ENCODE measurements around the gene GPC5.
"Not testable (repeated sequence)": the region's sequence is repeated elsewhere in the genome, so short reads cannot be mapped to it uniquely, and the experiment has no call there.

The GPC5 gene

GRCh38 chr13:91785431-91786119 lies 387.2 kb downstream of the GPC5 start:
- TF ChIP-seq, protein P1, sequence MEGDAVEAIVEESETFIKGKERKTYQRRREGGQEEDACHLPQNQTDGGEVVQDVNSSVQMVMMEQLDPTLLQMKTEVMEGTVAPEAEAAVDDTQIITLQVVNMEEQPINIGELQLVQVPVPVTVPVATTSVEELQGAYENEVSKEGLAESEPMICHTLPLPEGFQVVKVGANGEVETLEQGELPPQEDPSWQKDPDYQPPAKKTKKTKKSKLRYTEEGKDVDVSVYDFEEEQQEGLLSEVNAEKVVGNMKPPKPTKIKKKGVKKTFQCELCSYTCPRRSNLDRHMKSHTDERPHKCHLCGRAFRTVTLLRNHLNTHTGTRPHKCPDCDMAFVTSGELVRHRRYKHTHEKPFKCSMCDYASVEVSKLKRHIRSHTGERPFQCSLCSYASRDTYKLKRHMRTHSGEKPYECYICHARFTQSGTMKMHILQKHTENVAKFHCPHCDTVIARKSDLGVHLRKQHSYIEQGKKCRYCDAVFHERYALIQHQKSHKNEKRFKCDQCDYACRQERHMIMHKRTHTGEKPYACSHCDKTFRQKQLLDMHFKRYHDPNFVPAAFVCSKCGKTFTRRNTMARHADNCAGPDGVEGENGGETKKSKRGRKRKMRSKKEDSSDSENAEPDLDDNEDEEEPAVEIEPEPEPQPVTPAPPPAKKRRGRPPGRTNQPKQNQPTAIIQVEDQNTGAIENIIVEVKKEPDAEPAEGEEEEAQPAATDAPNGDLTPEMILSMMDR (IDR thresholded peaks at IDR 0.05; ENCODE audit: control extremely low read depth, extremely low read depth, low read depth, missing control alignments), result no peak
- ChIA-PET POLR2A (no interaction called here), CTCF (no interaction called here)
- no peak for DNase-seq (ENCODE audit: extremely low spot score)

DNA sequence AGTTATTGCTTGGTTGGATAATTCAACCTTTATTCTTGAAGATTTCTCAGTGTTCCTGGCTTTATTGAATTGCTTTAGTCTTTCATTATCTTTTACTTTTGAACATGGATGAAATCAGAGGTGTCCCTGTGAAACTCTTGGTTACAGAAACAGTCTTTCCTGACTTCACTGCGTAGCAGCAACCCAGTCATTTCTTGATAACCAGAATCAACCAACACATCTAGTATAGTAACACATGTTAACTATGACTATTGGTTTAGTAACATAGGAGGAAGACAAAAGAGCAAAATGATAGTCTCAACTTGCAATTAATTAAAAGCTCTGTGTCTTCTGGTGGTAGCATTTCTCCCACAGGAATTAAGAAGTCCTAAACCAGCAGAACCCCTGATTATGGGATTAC lies 393.6 kb downstream of the GPC5 start:
- no peak for DNase-seq (ENCODE audit: extremely low spot score)
- CTCF ChIA-PET, result interaction anchor here (2.2 kb wide), 1 partner anchor 10 kb away, joined by 4 read pairs; no protein-coding TSS in a partner anchor
- TF ChIP-seq, protein P1 (IDR thresholded peaks at IDR 0.05; ENCODE audit: control extremely low read depth, extremely low read depth, low read depth, missing control alignments), result no peak
- POLR2A ChIA-PET, result no interaction called here

- ChIA-PET CTCF (no interaction called here), POLR2A (no interaction called here)
- TF ChIP-seq, protein P1 (IDR thresholded peaks at IDR 0.05; ENCODE audit: control extremely low read depth, extremely low read depth, low read depth, missing control alignments), result no peak
- no peak for DNase-seq (ENCODE audit: extremely low spot score)
These were observed 399.1 kb downstream of the GPC5 start for GRCh38 chr13:91797567-91797966.

GRCh38 chr13:91798338-91798737 lies 399.9 kb downstream of the GPC5 start:
- CTCF ChIA-PET; POLR2A ChIA-PET; DNase-seq (ENCODE audit: extremely low spot score): not testable (repeated sequence)

GRCh38 chr13:91801772-91802171 lies 403.4 kb downstream of the GPC5 start:
- CTCF ChIA-PET; POLR2A ChIA-PET; DNase-seq (ENCODE audit: extremely low spot score): not testable (repeated sequence)

- TF ChIP-seq, protein P1 (IDR thresholded peaks at IDR 0.05; ENCODE audit: control extremely low read depth, extremely low read depth, low read depth, missing control alignments), result no peak
- ChIA-PET CTCF (no interaction called here), POLR2A (no interaction called here)
- no peak for DNase-seq (ENCODE audit: extremely low spot score)
These were observed 404.5 kb downstream of the GPC5 start for GRCh38 chr13:91802957-91803356.

DNA sequence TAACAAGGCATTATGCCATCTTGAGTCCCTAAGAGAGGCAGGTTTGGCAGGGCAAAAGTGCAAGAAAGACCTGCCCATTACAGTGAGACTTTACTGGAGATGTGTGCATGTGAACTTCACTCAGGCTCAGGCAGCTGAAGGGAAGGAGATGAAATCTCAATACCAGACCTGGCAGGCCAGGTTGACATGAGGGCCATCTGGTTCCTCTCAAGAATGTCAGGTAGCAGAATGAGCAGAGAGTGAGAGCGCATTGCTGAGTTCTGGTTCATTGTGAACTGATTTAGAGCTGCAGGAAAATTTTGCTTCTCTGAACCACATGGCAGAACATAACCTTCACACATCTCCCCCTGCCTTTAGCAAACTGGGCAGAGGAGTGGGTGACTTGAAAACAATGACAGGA lies 406.3 kb downstream of the GPC5 start:
- TF ChIP-seq, protein P1 (IDR thresholded peaks at IDR 0.05; ENCODE audit: control extremely low read depth, extremely low read depth, low read depth, missing control alignments), result no peak
- POLR2A ChIA-PET, result no interaction called here
- CTCF ChIA-PET, result no interaction called here
- DNase-seq (ENCODE audit: extremely low spot score), result no peak

DNA sequence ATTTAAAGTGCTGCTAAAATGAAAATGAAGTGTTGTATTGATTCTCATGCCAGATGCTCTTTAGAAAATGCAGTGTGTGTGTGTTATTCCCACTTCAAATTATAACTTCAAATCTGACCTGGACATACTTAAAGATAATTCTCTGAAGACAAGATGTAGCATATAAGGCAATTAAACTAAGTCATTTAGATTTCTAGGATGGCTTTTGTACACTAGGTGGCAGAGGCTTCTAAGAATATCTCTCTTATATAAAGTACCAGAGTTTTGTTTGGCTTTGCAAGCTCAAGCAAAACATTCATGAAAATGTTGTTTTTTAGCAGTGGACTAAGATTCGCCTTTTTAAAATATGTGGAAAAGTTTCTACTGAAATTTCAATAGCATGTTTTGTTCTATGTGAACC lies 407.2 kb downstream of the GPC5 start:
- ChIA-PET POLR2A (no interaction called here), CTCF (interaction anchor here (1.7 kb wide), 1 partner anchor 11 kb away, joined by 4 read pairs; no protein-coding TSS in a partner anchor)
- DNase-seq (ENCODE audit: extremely low spot score), result no peak
- TF ChIP-seq, protein P1 (IDR thresholded peaks at IDR 0.05; ENCODE audit: control extremely low read depth, extremely low read depth, low read depth, missing control alignments), result no peak

Data from GM10248 (cell line).